GM18505 (cell line): ENCODE measurements around the gene SH3D21.

Source experiments
- ATAC-seq: cut with Tn5 transposase; IDR thresholded peaks from one replicate; pipeline ENCODE4 v1.9.1; 2021; ENCODE audit not compliant: unreplicated experiment
- POLR2A ChIP-seq: IDR thresholded peaks from 4 replicates; pipeline ENCODE4 v1.6.1; 2011; ENCODE audit warnings: borderline replicate concordance; ENCODE audit not compliant: insufficient read depth, insufficient read length; ENCODE audit errors: extremely low read depth

SH3D21 gene

DNA sequence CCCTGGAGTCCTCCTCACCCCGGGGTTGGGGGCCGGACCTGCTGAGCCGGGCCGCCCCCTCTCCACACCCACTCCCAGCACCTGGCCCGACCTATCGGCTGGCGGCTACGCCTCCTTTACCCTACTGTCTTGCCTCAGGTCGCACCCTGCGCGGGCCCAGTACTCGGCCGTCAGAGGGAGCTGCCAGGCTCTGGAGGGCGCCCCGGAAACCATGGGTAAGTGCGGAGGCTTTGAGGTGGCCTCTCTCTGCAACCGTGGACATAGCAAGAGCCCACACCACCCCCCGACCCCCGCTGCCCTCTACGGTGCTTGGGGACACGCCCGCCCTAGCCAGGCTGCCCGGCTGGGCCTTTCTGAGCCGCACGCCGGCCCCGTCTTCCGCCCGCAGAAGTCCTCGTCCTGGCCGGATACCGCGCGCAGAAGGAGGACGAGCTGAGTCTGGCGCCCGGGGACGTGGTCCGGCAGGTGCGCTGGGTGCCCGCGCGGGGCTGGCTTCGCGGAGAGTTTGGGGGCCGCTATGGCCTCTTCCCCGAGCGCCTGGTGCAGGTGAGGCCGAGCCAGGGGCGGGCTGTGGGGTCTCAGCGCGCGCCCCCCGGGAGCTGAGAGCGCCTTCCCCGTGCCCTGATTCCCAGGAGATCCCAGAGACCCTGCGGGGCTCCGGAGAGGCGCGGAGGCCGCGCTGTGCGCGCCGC, at the start of gene SH3D21:
Gene SH3D21, plus strand, starts transcription at position 159 of the 692 bp plus-strand sequence. Its CDS starts 53 bp downstream, at position 212.
- TF ChIP-seq POLR2A = peak; percentile 26
- ATAC-seq = peak; percentile 33

DNA sequence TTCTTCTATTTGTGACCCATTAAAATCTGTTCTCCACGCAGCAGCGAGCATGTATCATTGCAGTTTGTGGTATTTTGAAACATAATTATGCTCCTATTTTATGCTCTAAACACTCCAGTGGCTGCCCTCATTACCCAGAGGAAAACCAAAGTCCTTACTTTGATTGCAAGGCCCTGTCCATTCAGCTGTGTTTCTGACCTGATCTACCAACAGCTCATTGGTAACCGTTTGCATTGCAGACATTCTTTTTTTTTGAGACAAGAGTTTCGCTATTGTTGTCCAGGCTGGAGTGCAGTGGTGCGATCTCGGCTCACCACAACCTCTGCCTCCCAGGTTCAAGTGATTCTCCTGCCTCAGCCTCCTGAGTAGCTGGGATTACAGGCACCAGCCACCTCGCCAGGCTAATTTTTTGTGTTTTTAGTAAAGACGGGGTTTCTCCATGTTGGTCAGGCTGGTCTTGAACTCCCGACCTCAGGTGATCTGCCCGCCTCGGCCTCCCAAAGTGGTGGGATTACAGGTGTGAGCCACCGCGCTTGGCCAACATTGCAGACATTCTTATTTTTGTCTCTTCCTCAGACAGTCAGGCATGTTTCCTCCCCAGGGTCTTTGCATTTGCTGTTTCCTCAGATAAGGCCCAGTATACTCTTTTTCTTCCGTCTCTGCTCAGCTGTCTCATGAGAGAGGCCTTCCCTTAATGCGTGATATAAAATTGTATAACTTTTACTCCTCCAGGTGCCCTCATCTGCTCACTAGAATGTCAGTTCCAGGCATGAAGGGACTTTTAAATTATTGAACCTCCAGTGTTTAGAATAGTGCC, 49.4 kb upstream of the SH3D21 start:
- no peak for ATAC-seq
- no peak for TF ChIP-seq POLR2A

DNA sequence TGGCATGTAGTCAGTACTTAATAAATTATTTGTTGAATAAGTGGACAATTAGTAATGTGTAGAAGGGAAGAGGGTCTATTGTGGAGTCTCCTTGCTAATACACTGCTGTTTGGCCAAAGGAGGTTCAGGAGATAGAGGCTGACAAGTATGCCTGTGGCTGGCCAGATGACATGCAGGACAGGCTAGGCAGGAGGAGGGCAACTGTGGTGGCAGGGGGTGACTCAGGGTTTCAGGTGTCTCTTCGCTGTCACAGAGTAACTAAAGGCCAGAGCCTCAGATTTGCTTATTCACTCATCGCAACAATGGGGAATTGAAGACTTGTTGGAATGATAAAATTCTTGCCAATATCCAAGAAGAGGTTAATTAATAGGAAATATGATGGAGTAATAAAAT, 48.8 kb upstream of the SH3D21 start:
- TF ChIP-seq POLR2A = no peak
- ATAC-seq = no peak

DNA sequence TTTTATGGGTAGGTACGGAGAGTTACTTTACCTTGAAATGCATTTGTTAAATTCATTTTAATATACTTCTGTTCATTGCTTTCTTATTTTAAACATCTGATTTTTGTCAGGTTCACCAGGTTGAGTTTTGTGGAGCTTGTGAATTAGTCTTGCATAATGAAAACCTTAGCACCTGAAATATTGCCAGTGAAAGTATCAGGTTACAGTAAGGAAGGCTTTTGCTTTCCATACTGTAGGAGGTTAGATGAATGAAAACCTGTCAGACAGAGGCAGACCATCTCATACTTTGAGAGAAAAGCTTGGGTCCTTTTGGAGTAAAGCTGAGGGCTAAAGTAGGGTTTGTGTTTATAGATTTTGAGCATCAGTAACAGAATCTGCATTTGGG, 47.2 kb upstream of the SH3D21 start:
- TF ChIP-seq POLR2A = no peak
- no peak for ATAC-seq

DNA sequence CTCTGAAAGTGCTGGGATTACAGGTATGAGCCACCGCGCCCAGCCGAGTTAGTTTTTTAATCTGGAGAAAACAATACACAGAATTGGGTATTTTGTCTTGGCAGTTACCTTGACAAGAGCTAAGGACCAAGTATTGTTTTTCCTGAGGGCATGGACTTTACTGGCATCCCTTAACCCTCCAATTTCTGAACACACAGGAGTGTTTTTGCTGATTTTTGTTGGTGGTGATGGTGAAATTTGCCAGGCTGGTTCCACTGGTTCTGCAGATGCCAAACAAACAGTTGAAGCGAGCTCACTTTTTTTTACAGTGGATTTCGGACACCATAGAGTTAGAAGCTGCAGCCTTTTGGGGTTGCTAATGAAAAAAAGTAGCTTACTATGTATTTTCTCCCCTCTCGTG, 37.2 kb upstream of the SH3D21 start:
- no peak for ATAC-seq
- TF ChIP-seq POLR2A = no peak

DNA sequence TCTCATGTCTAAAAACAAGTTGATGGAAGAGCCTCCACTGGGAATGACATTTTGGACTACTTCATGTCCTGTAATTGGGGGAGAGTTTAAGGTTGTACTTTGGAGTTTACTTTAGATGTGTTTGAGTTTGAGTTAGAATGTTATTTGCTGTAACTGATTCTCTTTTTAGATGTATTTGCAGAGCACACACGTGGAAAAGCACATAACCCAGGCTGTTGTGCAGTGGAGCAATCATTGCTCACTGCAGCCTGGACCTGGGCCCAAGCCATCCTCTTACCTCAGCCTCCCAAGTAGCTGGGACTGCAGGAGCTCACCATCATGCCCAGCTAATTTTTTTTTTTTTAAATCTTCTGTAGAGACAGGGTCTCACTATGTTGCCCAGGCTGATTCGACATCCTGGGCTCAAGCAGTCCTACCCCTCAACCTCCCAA, 36.7 kb upstream of the SH3D21 start:
- no peak for ATAC-seq
- no peak for TF ChIP-seq POLR2A

DNA sequence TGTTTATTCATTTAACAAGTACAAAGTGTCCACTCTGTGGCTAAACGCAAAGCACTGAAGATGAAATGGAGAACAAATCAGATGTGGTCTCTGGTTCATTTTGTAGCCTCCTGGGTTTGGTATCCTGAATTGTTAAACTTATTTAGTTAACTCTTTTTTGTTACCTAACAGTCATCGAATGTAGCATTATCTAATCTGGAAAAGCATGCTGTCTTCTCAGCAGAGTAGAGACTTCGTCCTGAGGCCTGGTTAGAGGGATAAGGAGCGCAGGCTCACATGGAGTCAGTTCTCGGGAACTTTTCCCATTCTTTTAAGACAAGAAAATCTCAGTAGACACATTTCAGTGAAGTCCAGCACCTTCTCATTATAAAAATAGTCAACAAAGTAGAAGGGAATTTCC, 33.1 kb upstream of the SH3D21 start:
- no peak for TF ChIP-seq POLR2A
- no peak for ATAC-seq

DNA sequence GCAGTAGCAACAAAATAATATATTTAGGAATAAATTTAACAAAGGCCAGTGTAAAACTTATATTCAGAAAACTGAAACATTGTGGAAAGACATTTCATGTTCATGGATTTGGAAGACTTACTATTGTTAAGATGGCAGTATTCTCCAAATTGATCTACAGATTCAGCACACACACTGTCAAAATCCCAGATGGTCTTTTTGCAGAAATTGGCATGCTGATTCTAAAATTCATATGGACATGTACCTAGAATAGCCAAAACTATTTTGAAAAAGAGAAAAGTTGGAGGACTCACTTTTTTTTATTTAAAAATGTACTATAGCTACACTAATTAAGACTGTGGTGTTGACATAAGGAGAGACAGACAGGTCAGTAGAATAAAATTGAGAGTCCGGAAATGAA, 32.0 kb upstream of the SH3D21 start:
- no peak for TF ChIP-seq POLR2A
- no peak for ATAC-seq

DNA sequence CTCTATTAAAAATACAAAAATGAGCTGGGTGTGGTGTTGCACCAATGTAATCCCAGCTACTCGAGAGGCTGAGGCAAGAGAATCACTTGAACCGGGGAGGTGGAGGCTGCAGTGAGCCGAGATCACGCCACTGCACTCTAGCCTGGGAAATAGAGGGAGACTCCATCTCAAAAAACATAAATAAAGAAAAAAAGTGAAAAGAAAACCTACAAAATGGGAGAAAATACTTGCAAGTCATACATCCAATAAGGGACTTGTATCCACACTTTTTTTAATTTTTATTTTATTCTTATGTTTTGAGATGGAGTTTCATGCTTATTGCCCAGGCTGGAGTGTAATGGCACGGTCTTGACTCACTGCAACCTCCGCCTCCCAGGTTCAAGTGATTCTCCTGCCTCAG, 29.5 kb upstream of the SH3D21 start:
- ATAC-seq = no peak
- no peak for TF ChIP-seq POLR2A

DNA sequence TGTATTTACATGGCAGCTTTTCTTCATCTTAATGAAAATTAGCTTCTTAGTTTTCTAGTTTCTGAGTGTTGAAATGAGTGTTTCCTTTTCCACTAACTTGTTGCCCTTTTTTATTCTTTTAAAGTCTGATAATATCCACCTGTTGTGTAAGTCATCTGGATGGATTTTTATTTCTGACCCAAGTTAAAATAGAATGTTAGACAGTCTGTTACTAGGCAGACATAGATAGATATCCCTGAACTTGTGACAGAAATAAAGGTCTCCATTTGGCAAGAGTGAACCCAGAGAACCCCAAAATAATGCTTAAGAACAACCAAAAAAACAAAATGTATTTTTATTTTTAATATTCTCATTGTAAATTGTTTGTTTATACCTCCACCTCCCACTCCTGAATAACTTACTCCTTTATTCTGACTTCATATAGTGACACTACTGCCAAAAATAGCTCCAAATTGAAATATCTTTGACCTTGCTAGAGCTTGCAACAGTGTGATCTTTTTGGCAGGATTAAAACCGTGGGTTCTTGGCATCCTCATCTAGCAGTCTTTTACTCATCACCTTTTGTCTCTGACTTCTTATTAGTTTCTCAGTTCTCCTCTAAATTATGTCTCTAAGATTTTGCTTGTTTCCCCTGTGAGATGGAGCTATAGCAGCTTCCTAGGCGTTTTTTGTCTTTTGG, 26.9 kb upstream of the SH3D21 start:
- ATAC-seq = no peak
- TF ChIP-seq POLR2A = no peak

DNA sequence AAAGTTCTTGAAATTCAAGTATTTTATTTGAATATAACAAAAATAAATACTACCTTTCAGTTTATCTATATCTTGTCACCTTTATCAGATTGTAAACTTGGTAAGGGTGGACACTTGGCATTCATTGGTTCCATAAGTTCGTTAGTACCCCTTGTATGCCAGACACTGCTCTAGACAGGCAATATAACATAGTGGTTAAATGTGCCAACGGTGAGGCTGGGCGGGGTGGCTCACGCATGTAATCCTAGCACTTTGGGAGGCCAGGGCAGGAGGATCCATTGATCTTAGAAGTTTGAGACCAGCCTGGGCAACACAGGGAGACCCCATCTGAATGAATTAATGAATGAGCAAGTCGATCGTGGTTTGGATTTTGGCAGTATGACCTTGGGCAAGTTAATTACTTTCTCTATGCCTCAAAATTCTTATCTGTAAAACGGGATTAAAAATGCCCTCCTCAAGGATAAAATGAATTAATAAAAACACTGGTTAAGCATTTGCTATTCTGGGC, 26.3 kb upstream of the SH3D21 start:
- no peak for TF ChIP-seq POLR2A
- no peak for ATAC-seq

DNA sequence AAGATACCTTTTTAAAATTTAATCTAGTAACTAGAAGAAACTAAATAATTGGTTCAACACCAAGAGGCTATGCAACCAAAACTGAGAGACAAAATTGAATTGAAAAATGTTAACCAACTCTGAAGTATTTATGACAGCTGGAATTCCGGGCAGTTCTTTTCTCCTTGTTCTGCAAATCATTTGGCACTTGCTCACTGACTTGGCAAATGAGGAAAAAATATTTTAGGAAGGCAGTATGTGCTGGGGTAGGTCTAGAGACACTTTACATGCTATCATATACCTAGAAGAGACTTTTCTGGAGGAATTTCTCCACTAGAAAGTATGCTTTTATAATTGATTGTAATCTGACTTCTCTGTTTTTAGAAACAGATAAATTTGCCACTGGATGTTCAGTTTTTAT, 22.1 kb upstream of the SH3D21 start:
- TF ChIP-seq POLR2A = no peak
- no peak for ATAC-seq

DNA sequence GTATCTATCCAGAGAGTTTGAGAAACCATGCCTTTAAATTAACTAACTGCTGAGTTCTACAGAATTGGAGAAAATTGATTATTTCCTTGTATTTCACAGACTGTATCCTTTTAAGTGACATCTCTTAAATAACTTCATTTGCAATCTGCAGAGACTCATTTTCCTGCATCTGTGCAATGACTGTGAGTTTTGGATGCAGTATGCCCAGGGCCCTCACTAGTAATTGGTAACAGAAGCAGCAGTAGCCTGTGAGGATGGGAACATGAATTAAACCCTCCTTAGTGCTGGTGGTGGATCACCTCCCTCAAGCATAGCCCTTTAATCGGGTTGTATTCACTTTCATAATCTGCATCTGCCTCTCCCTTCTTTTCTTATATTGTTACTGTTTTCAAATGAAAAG, 21.7 kb upstream of the SH3D21 start:
- ATAC-seq = no peak
- no peak for TF ChIP-seq POLR2A
